NCI-H2227 (cell line): ENCODE results near the gene TACC2.

Source experiments
- DNase-seq: peaks from one replicate; lab custom pipeline; 2025; ENCODE audit not compliant: unreplicated experiment; lab: John Stamatoyannopoulos, UW

Gene TACC2

DNA sequence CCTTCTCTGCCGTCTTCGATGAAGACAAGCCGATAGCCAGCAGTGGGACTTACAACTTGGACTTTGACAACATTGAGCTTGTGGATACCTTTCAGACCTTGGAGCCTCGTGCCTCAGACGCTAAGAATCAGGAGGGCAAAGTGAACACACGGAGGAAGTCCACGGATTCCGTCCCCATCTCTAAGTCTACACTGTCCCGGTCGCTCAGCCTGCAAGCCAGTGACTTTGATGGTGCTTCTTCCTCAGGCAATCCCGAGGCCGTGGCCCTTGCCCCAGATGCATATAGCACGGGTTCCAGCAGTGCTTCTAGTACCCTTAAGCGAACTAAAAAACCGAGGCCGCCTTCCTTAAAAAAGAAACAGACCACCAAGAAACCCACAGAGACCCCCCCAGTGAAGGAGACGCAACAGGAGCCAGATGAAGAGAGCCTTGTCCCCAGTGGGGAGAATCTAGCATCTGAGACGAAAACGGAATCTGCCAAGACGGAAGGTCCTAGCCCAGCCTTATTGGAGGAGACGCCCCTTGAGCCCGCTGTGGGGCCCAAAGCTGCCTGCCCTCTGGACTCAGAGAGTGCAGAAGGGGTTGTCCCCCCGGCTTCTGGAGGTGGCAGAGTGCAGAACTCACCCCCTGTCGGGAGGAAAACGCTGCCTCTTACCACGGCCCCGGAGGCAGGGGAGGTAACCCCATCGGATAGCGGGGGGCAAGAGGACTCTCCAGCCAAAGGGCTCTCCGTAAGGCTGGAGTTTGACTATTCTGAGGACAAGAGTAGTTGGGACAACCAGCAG is 221.7 kb downstream of the TACC2 start:
- DNase-seq, result no peak

DNA sequence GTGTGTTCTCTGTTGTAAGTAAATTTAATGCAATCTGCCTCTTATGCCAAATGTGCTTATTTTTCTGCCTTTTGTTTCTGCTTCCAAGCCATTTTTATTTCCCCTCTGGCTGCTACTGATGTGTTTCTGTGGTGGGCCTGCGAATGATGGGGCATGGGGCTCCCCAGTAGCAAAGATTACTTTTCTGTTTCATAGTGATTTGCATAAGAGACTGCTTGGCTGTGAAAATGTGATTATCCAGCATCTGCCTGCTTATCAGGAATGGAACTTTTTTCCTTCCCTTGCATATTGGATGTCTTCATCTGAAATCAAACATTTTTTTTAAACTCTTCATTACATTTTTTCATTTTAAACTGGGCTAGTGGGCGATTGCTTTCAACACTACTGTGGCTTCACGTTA is 224.4 kb downstream of the TACC2 start:
- no peak for DNase-seq

DNA sequence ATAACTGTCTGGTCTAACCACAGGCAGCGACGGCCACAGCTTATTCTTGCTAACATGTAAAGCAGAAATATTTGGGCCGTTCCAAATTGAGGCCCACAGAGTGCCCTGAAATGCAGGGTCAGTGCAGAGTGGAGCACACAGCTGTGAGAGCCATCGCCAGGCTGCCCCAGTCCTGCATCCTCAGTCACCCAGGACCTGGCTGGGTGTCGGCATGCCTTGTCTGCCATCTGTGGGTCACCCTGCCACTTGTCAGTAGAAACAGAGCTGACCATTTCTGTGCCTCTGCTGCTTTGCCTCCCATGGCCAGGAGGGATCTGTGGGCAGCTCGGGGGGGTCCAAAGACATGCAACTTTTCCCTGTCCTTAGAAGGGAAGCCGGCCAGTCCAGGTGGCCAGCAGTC is 224.8 kb downstream of the TACC2 start:
- DNase-seq, result no peak

DNA sequence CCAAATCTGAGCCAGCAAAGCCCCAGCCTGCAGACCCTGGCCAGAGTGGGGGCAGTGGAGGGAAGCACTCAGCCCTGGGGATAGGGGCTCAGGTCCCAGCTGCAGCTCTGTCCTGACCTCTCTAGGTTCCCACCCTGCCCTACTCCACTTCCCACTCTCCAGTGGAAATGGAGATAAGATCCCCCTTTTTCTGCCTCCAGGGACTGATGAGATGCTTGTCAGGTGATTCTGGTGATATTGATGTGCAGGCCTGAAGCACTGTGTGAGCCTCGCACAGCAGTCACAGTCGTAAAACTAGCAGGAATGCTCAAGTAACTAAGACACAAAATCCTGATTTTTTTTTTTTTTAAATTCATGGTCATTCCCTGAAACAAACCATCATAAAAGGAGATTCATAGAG is 227.1 kb downstream of the TACC2 start:
- DNase-seq, result no peak

DNA sequence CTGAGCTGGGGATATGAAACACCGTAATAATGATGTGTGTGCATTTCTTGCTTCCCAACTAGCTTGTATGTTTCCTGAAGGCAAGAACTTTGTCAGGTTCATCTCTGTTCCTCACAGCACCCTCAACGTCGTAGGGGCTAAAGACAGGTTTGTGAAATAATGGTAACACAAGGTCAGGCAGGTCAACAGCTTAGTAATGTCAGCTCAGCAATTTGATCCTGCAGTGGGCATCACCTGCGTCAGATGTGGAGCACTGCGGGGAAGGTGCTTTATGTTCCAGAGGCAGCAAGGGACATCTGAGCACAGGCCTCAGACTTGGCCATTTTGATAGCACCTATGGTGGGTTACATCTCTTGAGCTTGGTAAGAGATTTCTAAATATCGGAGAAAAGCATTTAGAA is 230.4 kb downstream of the TACC2 start:
- no peak for DNase-seq

DNA sequence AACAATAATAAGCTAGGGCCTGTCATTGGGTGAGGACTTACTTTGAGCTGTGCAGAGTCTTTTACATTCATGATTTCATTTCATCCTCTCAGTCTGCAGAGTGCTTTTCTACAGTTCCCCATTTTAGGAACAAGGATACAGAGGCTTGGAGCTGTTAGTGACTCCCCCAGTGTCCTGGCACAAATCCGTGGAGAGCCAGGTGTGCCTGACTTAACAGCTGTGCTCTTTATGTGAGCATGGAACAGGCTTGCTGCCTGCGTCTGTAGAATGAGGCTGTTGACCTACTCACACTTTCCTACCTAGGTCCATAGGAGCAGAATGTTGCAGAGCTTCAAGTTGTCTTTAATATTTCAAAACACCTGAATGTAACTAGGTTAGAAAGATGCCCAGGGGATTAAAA is 231.8 kb downstream of the TACC2 start:
- DNase-seq, result no peak

DNA sequence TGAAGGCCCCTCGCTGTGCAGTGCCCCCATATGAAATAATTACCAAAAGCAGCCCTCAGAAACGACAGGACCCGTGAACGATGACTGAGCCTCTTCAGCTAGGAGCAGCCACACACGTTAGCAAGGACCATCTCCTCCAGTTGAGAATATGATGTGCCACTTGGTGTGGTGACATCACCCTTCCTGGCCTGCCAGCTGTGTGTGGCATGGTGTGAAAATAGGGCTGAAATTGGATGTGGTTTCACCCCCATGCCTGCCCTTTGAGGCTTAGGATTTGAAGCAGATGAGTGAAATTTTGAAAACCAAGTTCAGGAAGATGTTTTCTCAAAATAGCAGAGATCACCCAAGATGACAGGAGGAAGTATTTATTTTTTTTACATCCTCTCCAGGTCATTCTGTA is 233.0 kb downstream of the TACC2 start:
- DNase-seq, result no peak

DNA sequence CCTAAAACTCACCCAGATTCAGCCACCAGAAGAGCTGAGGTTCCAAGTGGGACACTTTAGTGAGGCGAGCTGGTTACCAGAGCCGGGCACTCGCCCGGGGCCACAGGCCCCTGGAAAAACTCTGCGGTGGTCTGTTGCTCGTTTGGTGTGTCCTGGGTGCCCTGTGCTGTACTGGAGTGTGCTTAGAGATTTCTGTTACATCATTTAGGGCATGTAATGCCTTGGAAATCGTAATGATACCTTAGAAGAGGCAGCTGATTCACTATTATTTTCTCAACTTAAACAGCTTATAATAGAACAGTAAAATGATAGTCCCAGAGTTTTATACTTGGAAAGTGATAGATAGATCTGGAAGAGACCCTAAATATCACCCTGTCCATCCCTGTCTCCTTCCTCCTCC is 233.7 kb downstream of the TACC2 start:
- DNase-seq, result no peak

DNA sequence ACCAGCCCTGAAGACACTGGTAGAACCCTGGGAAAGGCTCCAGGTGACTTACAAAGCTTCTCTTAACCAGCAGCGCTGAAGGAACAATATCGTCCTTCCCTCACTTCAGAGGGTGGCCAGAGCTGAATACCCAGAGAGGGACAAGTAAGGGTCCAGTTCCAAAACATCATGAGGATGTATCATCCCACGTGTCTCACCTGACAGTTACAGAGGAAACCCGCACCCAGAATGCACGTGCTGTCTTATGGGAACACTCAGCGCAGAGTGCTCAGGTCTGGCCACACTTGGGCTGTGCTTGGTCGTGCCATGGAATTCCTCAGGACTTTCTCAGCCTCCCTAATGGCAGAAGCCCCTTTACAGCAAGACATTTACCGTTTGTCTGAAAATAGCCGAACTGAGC is 235.2 kb downstream of the TACC2 start:
- DNase-seq, result no peak

DNA sequence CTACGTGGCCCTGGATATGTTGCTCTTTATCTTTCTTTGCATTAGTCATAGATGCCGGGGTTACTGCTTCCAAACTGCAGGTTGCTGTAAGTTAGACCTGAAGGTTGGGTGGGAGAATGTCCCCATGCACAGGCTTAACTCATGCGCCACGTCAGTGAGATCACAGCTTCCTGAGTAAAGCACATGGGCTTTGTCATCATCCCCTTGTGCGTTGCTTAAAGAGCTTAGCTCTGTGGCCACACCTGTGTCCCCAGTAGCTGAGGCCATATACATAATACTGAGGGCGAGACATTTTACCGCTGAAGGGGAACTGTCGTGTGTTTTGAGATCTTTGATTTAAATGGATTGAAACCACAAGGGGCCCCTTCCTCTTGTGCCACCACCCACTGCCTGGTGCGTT is 236.4 kb downstream of the TACC2 start:
- no peak for DNase-seq

DNA sequence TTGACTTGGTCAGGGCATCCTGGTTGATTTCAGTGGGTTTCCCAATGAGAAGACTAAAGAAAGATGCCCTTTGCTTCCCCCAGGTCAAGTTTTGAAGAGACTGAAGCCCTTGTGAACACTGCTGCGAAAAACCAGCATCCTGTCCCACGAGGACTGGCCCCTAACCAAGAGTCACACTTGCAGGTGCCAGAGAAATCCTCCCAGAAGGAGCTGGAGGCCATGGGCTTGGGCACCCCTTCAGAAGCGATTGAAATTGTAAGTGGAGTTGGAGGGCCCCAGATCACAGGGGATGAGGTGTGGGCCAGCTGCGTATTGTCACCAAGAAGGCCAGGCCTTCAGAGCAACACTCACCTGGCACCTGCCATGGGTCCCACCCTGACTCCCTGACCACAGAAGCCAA is 238.8 kb downstream of the TACC2 start:
- no peak for DNase-seq

DNA sequence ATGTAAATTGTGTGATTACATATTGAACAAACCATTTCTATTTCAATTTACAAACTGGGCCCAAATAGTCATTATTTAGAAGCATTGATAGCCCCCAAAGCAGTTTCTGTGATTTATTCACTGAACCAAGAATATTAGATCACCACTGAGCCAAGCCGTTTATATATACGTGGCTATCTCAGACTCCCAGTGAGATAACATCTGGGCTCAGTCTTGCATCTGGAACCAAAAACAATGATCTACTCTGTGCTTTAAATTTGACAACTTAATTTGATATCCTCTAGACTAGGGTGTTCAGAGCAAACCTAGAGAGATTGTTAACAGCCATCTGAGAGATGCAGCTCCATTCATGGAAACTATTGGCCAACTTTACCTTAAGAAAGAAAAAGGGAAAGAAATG is 240.7 kb downstream of the TACC2 start:
- no peak for DNase-seq

DNA sequence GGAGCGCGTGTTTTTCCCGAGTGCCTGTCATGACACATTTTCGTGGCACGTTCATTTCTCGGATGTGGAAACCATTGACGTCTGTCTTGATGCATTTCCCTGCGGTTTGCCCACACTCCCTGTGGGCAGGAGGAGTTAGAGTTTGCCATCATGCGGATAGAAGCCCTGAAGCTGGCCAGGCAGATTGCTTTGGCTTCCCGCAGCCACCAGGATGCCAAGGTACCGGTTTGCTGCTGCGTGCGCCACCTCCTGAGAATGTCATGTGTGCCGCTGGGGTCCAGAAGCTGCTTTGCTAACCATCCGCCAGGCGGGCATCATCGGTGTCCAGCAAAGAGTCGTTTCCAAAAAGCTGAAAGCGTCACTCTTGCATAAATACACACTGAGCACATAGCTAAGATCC is 241.3 kb downstream of the TACC2 start:
- no peak for DNase-seq

DNA sequence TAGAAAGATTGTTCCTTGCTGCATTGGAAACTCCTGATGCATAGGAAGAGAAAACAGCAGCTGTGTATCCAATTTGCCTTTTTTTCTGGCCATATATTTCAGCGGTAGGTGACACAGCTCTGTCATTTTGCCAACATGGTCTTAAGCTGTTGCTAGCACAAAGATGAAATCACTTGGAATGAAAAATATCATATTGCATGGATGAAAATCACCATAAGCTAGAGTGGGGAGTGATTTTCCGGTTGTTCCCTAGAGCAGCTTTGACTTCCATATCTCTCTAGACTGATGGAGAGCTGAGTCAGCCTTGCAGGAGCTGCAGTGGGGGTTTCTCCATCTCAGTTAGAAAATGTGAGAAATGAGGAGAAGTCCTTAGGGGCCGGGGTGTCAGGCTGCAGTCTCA is 243.8 kb downstream of the TACC2 start:
- DNase-seq, result no peak

DNA sequence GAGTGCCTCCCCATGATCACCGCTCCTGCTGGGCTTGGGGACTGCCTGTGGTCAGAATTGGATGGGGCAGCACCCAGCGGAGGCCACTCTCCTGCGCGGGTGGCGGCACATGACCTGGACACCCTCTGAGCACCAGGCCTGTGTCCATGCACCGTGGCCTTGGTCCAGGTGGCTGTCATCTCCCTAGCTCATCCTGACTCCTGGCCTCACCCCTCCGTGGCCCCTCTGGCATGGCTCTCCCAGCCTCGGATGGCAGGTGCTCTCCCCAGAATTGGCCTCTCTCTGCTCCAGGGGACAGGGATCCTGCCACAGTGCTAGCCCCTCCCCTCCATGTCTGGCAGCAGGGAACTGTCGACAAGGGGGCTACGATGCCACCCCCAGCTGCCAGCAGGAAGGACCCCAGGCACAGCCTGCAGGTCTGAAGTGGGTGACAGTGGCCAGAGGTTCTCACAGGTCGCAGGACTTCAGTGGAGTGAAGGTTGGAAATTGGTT is 244.9 kb downstream of the TACC2 start:
- DNase-seq, result no peak

DNA sequence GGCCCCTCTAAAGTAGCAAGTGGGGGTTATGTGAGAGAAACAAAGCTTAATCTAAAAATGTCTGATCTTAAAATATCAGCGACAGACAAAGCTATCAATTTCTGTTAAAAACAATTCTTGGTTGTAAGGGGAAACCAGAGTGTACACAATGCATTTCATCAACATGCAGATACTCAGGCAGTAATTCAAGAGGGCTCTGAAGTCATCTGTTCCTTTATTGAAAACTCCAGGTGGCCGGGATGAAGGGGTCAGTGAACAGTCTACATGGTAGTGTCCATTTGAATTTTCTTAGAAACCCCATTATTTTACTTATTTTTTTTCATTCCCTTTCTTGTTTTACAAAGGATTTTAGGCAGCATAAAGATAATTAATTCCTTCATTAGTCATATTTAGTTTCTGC is 245.5 kb downstream of the TACC2 start:
- DNase-seq, result no peak

DNA sequence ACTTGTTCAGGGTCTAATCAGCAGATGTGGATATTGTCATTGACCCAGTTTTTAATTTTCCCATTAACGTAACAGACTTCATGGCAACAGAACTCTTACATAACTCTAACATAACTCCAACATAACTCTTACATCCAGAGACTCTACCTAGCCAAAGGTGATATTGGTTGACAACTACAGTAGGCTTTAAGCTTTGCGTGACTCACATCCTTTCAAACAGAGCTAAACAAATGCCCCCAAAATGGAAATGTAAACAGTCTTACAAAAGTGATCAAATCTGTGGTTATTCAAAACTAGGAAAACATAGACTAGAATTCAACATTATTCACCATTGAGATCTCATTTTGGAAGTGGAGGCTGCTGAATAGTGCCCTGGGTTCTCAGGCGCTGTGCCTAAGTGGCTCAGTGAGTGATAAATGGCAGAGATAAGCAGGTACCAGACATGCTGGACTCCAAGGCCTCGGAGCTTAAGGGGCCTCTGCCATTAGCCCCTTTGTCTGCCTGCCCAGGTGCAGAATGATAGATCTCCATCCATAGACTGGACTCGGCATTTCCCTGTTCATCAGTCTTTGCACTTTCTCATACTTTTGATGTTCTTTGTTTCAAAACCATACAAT is 247.8 kb downstream of the TACC2 start:
- DNase-seq, result no peak

DNA sequence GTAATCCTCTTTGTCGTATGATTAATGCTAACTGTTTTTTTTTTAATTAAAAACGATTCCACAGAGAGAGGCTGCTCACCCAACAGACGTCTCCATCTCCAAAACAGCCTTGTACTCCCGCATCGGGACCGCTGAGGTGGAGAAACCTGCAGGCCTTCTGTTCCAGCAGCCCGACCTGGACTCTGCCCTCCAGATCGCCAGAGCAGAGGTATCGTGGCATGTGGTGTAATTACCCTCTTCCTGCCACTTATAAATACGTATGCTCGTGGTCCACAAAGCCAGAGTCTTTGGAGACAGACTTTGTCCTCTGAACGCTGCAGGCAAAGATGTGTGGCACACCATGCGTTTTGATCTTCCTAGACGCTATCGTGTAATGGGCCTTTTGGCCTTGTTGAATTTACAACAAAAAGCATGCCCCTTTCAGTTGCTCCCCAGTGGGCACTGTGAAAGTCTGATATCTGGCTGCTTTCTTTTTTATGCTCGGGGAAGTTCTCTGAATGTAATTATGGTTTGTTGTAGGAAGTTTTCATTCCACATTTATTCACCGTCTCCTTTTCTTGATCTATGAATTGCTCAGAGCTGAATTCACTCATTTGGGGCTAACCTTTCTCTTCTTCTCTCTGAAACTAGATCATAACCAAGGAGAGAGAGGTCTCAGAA is 248.5 kb downstream of the TACC2 start:
- DNase-seq, result no peak

DNA sequence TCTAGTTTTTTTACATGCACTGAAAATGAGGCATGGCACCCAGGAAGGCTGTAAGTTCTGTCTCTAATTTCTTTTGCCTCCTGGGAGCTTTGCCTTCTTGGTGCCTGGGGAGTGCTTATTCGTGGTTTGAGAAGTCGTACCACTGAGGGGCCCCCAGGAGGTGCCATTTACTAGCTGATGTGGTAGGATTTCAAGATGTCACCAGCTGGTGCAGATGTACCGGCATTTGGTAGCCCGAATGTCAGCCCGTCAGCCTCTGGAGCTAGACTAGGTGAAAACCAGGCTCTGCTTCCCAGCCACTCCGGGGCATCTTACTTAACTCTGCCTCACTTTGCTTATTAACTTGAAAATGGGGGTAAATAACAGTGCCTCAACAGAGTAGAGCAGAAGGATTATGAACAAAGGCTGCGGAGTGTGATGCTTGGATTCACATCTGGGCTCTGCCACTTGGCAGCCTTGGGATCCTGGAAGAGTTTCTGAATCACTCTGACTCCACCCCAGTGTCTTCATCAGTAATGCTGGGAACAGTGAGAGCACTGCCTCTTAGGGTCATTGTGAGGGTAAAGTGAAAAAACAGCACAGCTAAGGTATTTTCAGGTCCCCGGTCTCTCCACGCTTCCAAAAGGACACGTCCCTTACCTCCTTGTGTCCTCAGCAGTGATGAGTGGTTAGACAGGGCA is 250.8 kb downstream of the TACC2 start:
- no peak for DNase-seq

DNA sequence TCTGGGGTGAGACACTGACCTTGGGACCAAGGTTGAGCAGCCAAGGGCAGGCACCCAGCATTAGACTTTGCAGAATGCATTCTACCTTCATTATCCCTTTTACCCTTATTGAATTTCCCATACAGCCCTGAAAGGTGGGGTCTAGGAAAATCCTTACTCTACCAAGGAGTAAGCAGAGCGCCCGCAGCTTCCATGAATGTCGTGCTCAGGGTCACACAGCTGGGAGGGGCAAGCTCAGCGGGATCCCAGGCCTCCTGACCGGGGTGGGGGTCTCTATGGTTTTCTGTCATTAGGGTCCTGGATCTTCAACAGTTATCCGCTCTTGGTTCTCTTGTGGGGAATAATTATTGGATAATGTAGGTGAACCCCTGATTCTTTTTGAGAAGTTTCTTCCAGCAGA is 251.4 kb downstream of the TACC2 start:
- no peak for DNase-seq

DNA sequence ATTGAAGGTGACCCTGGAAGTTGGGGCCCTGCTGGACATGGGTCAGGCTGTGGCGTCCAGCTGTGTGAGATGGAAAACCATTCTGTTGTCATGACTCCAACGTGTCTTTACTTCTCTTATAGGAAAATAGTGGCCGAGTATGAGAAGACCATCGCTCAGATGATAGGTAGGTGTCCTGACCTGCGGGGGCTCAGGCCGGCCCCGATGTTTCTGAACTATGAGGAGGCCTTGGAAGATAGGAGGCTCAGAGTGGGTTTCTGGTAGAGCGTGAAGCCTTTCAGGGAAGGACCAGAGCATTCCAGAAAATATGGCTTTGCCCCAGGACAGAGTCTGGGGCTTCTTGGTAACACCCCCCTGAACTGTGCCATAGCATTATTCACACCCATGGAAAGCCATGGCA is 252.9 kb downstream of the TACC2 start:
- no peak for DNase-seq

DNA sequence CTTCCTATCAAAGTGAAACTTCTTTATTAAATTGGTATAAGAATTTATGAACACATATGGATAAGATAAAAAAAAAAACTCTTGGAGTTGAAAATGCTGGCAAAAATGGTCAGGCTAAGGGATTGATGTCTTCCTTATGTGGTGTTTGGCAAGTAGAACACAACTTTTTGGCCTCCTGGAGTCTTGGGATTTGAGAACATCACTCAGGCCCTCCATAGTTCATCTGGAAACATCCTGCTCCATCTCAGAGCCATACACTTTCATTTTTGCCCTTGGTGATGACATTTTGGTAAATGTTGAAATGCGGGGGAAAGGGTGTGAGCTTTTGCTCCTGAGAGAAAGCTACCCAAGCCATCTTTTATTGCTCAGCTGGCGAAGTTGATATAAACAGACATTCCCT is 254.6 kb downstream of the TACC2 start:
- no peak for DNase-seq
